H9 (cell line): ENCODE measurements around the gene SLC25A12. TPM values are rescaled to one million over a fixed set of nuclear protein-coding genes. Genes with fewer than 3 reads are reported as not detected.

Experiments used
- DNase-seq: peaks from one replicate; pipeline ENCODE4 v3.0.0-alpha.2; 2017
- H2AFZ ChIP-seq: one replicate; pipeline ENCODE4 v1.6.1; 2013; ENCODE audit warnings: mild to moderate bottlenecking, low read length, control low read depth, moderate library complexity
- H2AK5ac ChIP-seq: 2 replicates; pipeline ENCODE4 v1.6.1; 2013; ENCODE audit warnings: low read length, control low read depth, mixed read lengths; ENCODE audit not compliant: insufficient read length
- H2BK120ac ChIP-seq: one replicate; pipeline ENCODE4 v1.6.1; 2013; ENCODE audit warnings: low read depth, mild to moderate bottlenecking, low read length, control low read depth, inconsistent platforms; ENCODE audit not compliant: poor library complexity, severe bottlenecking
- H2BK12ac ChIP-seq: 2 replicates; pipeline ENCODE4 v1.6.1; 2013; ENCODE audit warnings: low read length, control low read depth, mixed read lengths, low read depth; ENCODE audit not compliant: insufficient read length
- H2BK15ac ChIP-seq: 2 replicates; pipeline ENCODE4 v1.6.1; 2013; ENCODE audit warnings: low read depth, low read length, control low read depth
- H2BK20ac ChIP-seq: one replicate; pipeline ENCODE4 v1.6.1; 2013; ENCODE audit warnings: low read depth, mild to moderate bottlenecking, low read length, control low read depth, inconsistent platforms; ENCODE audit not compliant: poor library complexity, severe bottlenecking
- H2BK5ac ChIP-seq: 2 replicates; pipeline ENCODE4 v1.6.1; 2013; ENCODE audit warnings: low read length, control low read depth, mixed read lengths; ENCODE audit not compliant: insufficient read length
- H3K14ac ChIP-seq: 2 replicates; pipeline ENCODE4 v1.6.1; 2013; ENCODE audit warnings: low read length, control low read depth; ENCODE audit not compliant: insufficient read depth
- H3K18ac ChIP-seq: 2 replicates; pipeline ENCODE4 v1.6.1; 2013; ENCODE audit warnings: low read depth, mild to moderate bottlenecking, mixed read lengths, low read length, control low read depth; ENCODE audit not compliant: insufficient read length
- H3K23ac ChIP-seq: 2 replicates; pipeline ENCODE4 v1.6.1; 2013; ENCODE audit warnings: low read length, control low read depth, mixed read lengths, low read depth; ENCODE audit not compliant: insufficient read length
- H3K23me2 ChIP-seq: 2 replicates; pipeline ENCODE4 v1.6.1; 2013; ENCODE audit warnings: low read depth, mild to moderate bottlenecking, mixed read lengths, low read length, control low read depth; ENCODE audit not compliant: insufficient read length, poor library complexity, severe bottlenecking
- H3K27ac ChIP-seq: 2 replicates; pipeline ENCODE4 v1.5.1; 2013; ENCODE audit warnings: low read length, control low read depth, mixed read lengths, low read depth; ENCODE audit not compliant: insufficient read length
- H3K27me3 ChIP-seq: 2 replicates; pipeline ENCODE4 v1.6.1; 2013; ENCODE audit warnings: low read length, control low read depth, inconsistent platforms; ENCODE audit not compliant: insufficient read depth
- H3K4ac ChIP-seq: 2 replicates; pipeline ENCODE4 v1.6.1; 2013; ENCODE audit warnings: low read depth, mild to moderate bottlenecking, control low read depth, inconsistent platforms, low read length, moderate library complexity
- H3K4me1 ChIP-seq: 2 replicates; pipeline ENCODE4 v1.6.1; 2013; ENCODE audit warnings: low read length, control low read depth, inconsistent platforms; ENCODE audit not compliant: insufficient read depth
- H3K4me2 ChIP-seq: 2 replicates; pipeline ENCODE4 v1.6.1; 2013; ENCODE audit warnings: low read length, control low read depth, mixed read lengths; ENCODE audit not compliant: insufficient read length, insufficient read depth
- H3K56ac ChIP-seq: 2 replicates; pipeline ENCODE4 v1.6.1; 2013; ENCODE audit warnings: low read depth, mild to moderate bottlenecking, mixed read lengths, low read length, control low read depth; ENCODE audit not compliant: insufficient read length
- H3K79me1 ChIP-seq: 2 replicates; pipeline ENCODE4 v1.6.1; 2013; ENCODE audit warnings: low read depth, mild to moderate bottlenecking, moderate library complexity, low read length, control low read depth, inconsistent platforms; ENCODE audit not compliant: insufficient read depth, poor library complexity, severe bottlenecking
- H3K79me2 ChIP-seq: 2 replicates; pipeline ENCODE4 v1.6.1; 2013; ENCODE audit warnings: low read length, control low read depth, inconsistent platforms; ENCODE audit not compliant: insufficient read depth
- H3K9ac ChIP-seq: 2 replicates; pipeline ENCODE4 v1.6.1; 2013; ENCODE audit warnings: low read length, control low read depth, mixed read lengths; ENCODE audit not compliant: insufficient read length; ENCODE audit errors: extremely low read depth
- H3K9me3 ChIP-seq: one replicate; pipeline ENCODE4 v1.6.1; 2013; ENCODE audit warnings: low read depth, low read length, inconsistent platforms; ENCODE audit not compliant: control insufficient read depth
- H3T11ph ChIP-seq: one replicate; pipeline ENCODE4 v1.6.1; 2013; ENCODE audit warnings: mild to moderate bottlenecking, low read length, control low read depth, inconsistent platforms
- H4K20me1 ChIP-seq: one replicate; pipeline ENCODE4 v1.6.1; 2013; ENCODE audit not compliant: control insufficient read depth, insufficient read length, insufficient read depth
- H4K5ac ChIP-seq: 2 replicates; pipeline ENCODE4 v1.6.1; 2013; ENCODE audit warnings: low read depth, mild to moderate bottlenecking, mixed read lengths, low read length, control low read depth; ENCODE audit not compliant: insufficient read length
- H4K8ac ChIP-seq: replicated peaks from 2 replicates; pipeline ENCODE4 v1.6.1; 2013; ENCODE audit warnings: low read length, control low read depth, mixed read lengths, low read depth; ENCODE audit not compliant: insufficient read length
- H4K91ac ChIP-seq: 2 replicates; pipeline ENCODE4 v1.6.1; 2013; ENCODE audit warnings: low read depth, mild to moderate bottlenecking, moderate library complexity, mixed read lengths, low read length, control low read depth; ENCODE audit not compliant: insufficient read length
- H3K27ac Mint-ChIP-seq, 3 experiments: 2 replicates in 2 of 3; 3 replicates in 1 of 3; pipeline ENCODE4 v1.8.0; 2020 to 2021; ENCODE audit warnings: mixed read lengths in 3 of 3, mild to moderate bottlenecking in 1 of 3, moderate library complexity in 1 of 3
- H3K27me3 Mint-ChIP-seq: 2 replicates; pipeline ENCODE4 v1.8.0; 2021; ENCODE audit warnings: low read depth, mild to moderate bottlenecking, moderate library complexity, mixed read lengths
- H3K36me3 Mint-ChIP-seq, 3 experiments: 2 replicates in 2 of 3; 3 replicates in 1 of 3; pipeline ENCODE4 v1.8.0; 2020 to 2021; ENCODE audit warnings: low read depth in 3 of 3, mixed read lengths in 3 of 3; ENCODE audit not compliant: insufficient read depth in 1 of 3
- H3K4me1 Mint-ChIP-seq, 2 experiments: 2 replicates each; pipeline ENCODE4 v1.8.0; 2020; ENCODE audit warnings: mixed read lengths in 2 of 2
- H3K4me3 Mint-ChIP-seq, 2 experiments: 2 replicates in 1 of 2; 3 replicates in 1 of 2; pipeline ENCODE4 v1.8.0; 2020 to 2021; ENCODE audit warnings: mild to moderate bottlenecking in 2 of 2, mixed read lengths in 2 of 2, moderate library complexity in 1 of 2
- H3K9me3 Mint-ChIP-seq, 2 experiments: 2 replicates in 1 of 2; 3 replicates in 1 of 2; pipeline ENCODE4 v1.8.0; 2020; ENCODE audit warnings: mild to moderate bottlenecking in 2 of 2, mixed read lengths in 2 of 2, moderate library complexity in 1 of 2
- CTCF ChIP-seq: fragments of 200-600 bp; sonication (generic); conservative IDR thresholded peaks from 3 replicates; pipeline ENCODE4 v1.8.0; 2021; ENCODE audit warnings: antibody characterized with exemption, mild to moderate bottlenecking
- WGBS: extraction: QIAGEN DNeasy Blood & Tissue Kit; methylation state at CpG from one replicate; pipeline ENCODE4 v1.1.7; 2013; ENCODE audit warnings: missing lambda C conversion rate, low lambda C conversion rate, mixed read lengths; ENCODE audit not compliant: insufficient read length; ENCODE audit errors: extremely low coverage; 5-methylcytosine and 5-hydroxymethylcytosine counted together
- total RNA-seq: library from RNA; stranded (reverse); gene quantifications from 2 replicates; pipeline ENCODE4 v1.2.1, GENCODE V29; 2021

Gene SLC25A12
- total RNA-seq, 1 experiment from 2014 or later: 10.1 TPM

- Histone ChIP-seq H3K27me3 (no peaks in the 10 kb centered on the region), H3K4me1 (no peaks in the 10 kb centered on the region), H2BK20ac (no peak overlapping the region), H3K9ac (no peak overlapping the region), H2BK15ac (no peak overlapping the region), H2AFZ (no peak overlapping the region), H3K18ac (no peak overlapping the region), H3K23me2 (no peaks in the 10 kb centered on the region), H4K8ac (no peak overlapping the region), H3K56ac (no peak overlapping the region), H3K4me2 (no peak overlapping the region), H4K5ac (no peak overlapping the region), H3K23ac (no peak overlapping the region), H4K20me1 (no peaks in the 10 kb centered on the region), H2BK120ac (no peak overlapping the region), H3T11ph (no peak overlapping the region), H4K91ac (no peak overlapping the region), H2BK12ac (no peak overlapping the region), H3K9me3 (no peaks in the 10 kb centered on the region), H3K4ac (no peak overlapping the region), H2AK5ac (no peak overlapping the region), H3K79me2 (no peaks in the 10 kb centered on the region), H2BK5ac (no peak overlapping the region), H3K27ac (no peak overlapping the region), H3K79me1 (no peaks in the 10 kb centered on the region), H3K14ac (no peak overlapping the region)
- Mint-ChIP-seq H3K9me3 (no peaks in the 10 kb centered on the region), H3K27me3 (no peaks in the 10 kb centered on the region), H3K4me3 (no peak overlapping the region), H3K4me1 (peaks cover 9% of the 10 kb centered on the region in 2 experiments; a peak in 3 of 4 replicates), H3K36me3 (peaks cover 0 to 6% (median 5%) of the 10 kb centered on the region in 3 experiments; a peak in 4 of 7 replicates), H3K27ac (no peak overlapping the region; a peak in 1 of 7 replicates)
- no peak for DNase-seq
- TF ChIP-seq CTCF: no peak
- no CpG with 5 or more reads among the region's 5 CpGs for WGBS
Observed at GRCh38 chr2:171803757-171804156, 90.3 kb downstream of the SLC25A12 start.
